GM21390 (cell line): Measurements from ENCODE around the gene CDH23.

Experiments
- ATAC-seq: cut with Tn5 transposase; IDR thresholded peaks from one replicate; pipeline ENCODE4 v1.9.1; 2021; ENCODE audit not compliant: unreplicated experiment

The CDH23 gene

GRCh38 chr10:71695502-71696476 lies 299.1 kb downstream of the CDH23 start:
- no peak for ATAC-seq

DNA sequence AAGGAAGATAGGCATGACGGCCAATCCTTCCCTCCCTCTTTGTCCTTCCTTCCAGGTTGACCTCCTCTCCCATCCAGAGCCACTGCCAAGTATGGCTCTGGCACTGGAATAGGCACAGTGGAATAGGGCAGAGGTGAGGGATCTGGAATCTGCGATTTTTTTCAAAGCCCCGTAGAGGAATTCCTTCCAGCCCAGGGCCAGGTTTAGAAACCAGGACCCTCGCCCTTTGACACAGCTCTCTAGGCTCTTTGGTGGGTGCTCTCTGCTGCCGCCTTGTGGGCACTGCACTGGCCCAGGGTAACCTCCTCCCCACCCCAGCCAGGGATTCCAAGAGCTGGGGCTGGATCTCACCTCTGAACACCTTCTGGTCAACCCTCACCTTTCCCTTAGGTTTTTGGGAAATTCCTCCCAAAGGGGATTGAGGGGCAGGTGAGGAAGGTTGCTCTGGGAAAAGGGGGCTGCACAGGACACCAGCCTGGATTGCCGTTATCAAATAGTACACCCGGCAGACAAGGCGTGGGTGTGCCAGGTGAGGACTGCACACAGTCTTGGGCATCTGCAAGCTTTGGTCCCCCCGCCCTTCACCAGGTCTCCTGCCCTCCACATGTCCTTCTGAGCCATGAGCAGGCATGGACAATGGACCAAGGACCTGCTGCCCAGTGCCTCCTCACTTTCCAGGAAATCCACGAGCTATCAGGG lies 300.1 kb downstream of the CDH23 start:
- no peak for ATAC-seq

GRCh38 chr10:71697938-71698709 lies 301.4 kb downstream of the CDH23 start:
- ATAC-seq: no peak

DNA sequence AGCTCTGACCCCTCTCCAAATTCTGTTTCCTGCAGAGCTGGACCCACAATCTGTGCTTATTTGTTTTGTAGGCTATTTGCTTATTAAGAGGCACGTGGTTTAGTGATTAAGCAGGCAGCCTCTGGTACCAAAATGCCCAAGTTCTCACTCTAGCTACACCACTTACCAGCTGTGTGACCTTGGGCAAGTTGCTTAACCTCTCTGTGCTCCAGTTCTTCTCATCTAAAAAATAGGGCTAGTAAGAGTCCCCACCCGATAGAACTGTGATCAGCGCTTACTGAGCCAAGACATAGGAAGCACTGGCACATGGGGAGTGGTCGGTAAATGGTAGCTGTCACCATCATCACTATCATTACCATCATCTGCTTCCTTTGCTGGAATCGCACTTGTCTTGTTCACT lies 302.0 kb downstream of the CDH23 start:
- no peak for ATAC-seq

DNA sequence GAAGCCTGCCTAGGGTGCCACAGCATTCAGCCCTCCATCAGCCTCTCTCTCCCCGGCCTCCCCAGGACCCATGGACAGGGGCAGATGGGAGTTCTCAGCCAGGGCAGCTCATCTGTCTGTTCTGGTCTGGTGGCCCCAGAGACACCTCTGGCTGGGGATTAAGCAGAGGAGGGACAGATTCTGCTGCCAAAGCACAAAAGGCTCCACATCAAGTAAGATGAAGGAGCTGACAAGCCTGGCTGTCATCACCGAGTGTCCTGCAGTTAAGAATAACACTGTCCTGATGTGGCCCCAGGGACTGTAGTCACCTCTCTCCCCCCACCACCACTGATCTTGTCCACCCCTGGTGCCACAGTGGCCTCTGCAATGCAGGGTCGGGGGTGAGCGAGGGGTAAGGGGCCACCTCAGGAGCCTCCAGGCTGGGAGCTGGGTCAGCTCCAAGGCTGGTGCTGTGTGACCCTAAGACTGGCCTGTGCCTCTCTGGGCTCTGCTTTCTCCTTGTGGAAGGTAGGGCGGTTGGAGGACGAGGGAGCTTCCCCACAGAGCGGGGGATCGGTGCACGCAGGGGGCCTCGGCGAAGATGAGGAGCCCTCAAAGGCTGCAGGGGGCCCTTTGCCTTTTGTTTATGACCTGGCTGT lies 304.1 kb downstream of the CDH23 start:
- no peak for ATAC-seq

- ATAC-seq: no peak
These were observed 304.9 kb downstream of the CDH23 start for GRCh38 chr10:71701496-71702132.

- no peak for ATAC-seq
These were observed 306.9 kb downstream of the CDH23 start for GRCh38 chr10:71703577-71703976.

- ATAC-seq: no peak
These were observed 308.1 kb downstream of the CDH23 start for GRCh38 chr10:71704816-71705215.

- ATAC-seq: no peak
These were observed 308.9 kb downstream of the CDH23 start for GRCh38 chr10:71705582-71705981.

GRCh38 chr10:71706216-71707121 lies 309.7 kb downstream of the CDH23 start:
- ATAC-seq: no peak

DNA sequence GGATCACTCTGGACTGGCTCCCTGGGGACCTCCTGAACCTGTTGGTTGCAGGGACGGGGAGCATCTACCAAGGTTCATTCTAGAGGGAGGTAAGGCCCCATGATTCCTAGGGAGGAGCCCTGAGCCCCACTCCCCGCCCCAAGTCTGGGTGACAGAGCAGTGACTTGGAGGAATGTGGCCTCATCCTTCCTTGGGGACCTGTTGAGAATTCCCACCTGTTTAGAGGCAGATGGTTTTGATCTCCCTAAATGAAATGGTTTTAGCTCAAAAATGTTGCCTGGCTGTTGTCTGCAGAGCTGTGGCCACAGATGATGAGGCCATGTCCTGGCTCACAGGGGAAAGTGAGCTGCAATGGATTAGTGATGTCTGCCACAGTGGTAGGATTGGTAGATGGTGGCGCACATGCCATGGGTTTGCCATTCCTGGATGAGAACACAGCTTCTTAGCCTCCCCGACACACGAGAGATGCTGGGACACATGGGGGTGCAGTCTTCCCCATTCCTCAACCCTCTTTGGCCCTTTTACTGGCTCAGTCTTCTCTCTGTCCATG lies 310.6 kb downstream of the CDH23 start:
- ATAC-seq: no peak

- no peak for ATAC-seq
These were observed 311.6 kb downstream of the CDH23 start for GRCh38 chr10:71708301-71708703.

- no peak for ATAC-seq
These were observed 312.5 kb downstream of the CDH23 start for GRCh38 chr10:71708897-71709882.

GRCh38 chr10:71710519-71710918 lies 313.8 kb downstream of the CDH23 start:
- no peak for ATAC-seq

DNA sequence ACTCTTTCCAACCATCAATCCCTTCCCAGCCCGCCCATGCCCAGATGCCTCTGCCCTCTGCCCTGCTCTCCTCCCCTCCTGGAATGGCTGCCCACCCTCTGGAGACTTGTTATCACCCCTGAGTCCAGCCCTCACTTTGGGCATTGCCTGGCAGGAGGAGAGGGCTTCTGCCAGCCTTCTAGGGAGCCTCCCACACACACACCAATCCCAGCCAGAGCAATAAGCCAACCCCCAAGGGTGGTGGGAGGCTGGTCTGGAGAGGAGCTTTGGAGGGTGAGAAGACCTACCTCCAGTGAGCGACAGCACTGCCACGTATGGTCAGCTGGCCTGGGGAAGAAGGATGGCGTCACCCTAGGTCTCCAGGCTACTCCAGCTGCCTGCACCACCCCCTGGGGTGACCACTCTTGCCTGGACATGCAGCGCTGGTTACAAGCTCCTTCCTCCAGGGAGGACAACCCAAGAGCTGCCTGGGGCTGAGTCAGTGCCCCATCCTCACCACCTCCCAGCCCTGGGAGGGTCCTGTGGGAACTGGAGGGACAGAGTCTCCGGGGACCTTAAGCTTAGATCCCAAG lies 314.4 kb downstream of the CDH23 start:
- ATAC-seq: no peak

DNA sequence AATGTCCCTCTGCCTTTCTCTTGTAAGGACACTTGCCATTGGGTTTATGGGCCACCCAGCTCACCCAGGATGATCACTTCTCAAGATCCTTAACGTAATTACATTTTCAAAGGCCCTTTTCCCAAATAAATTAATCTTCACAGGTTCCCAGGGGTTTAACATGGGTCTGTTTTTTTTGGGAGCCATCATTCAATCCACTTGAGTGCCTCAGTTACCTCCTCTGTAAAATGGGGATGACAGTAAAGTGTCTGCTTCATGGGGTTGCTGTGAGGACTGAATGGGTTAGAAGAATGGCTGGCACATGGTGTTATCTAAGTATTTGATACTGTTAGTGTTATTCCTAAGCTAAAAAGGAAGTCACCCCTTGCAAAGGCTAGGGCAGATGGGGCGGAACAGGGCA lies 315.4 kb downstream of the CDH23 start:
- ATAC-seq: no peak

- ATAC-seq: no peak
These were observed 315.9 kb downstream of the CDH23 start for GRCh38 chr10:71712572-71713134.
